ENCODE data around the gene KCNG1. TPM values are rescaled to one million over a fixed set of nuclear protein-coding genes. Genes with fewer than 3 reads are reported as not detected.

Gene KCNG1
- total RNA-seq, 4 donors from 2014 or later = 0.39 to 7.0 (median 0.91) TPM

GRCh38 chr20:51005214-51005613, 17.7 kb downstream of the KCNG1 start:
- no peak for DNase-seq (ENCODE audit: low spot score in 2 of 2)
- Histone ChIP-seq H3K27ac (no peak overlapping the region), H3K27me3 (no peaks in the 10 kb centered on the region), H3K36me3 (no peaks in the 10 kb centered on the region), H3K4me1 (peaks cover 0 to 7% (median 0%) of the 10 kb centered on the region in 4 donors), H3K4me3 (no peak overlapping the region), H3K9me3 (no peaks in the 10 kb centered on the region)
- TF ChIP-seq EP300 (IDR thresholded peaks at IDR 0.05) = no peak
- TF ChIP-seq CTCF (IDR thresholded peaks at IDR 0.05) = no peak
- TF ChIP-seq POLR2A (IDR thresholded peaks at IDR 0.05) = no peak
- 92 to 93% methylated on average over 7 of the region's 7 CpGs for WGBS, 2 donors

GRCh38 chr20:51004781-51005180, 18.1 kb downstream of the KCNG1 start:
- Histone ChIP-seq H3K9me3 (no peaks in the 10 kb centered on the region), H3K27me3 (no peaks in the 10 kb centered on the region), H3K27ac (no peak overlapping the region), H3K36me3 (no peaks in the 10 kb centered on the region), H3K4me1 (peaks cover 0 to 7% (median 0%) of the 10 kb centered on the region in 4 donors), H3K4me3 (no peak overlapping the region)
- TF ChIP-seq CTCF (IDR thresholded peaks at IDR 0.05) (no peak), POLR2A (IDR thresholded peaks at IDR 0.05) (no peak), EP300 (IDR thresholded peaks at IDR 0.05) (no peak)
- DNase-seq (ENCODE audit: low spot score in 2 of 2) = no peak
- 92 to 95% methylated on average over 9 of the region's 9 CpGs for WGBS, 2 donors

- no peaks in the 10 kb centered on the region for H3K9me3 ChIP-seq
- no peak for TF ChIP-seq EP300 (IDR thresholded peaks at IDR 0.05)
- no peak for TF ChIP-seq CTCF (IDR thresholded peaks at IDR 0.05)
- no peak for TF ChIP-seq POLR2A (IDR thresholded peaks at IDR 0.05)
- no peak overlapping the region for H3K4me3 ChIP-seq
- H3K36me3 ChIP-seq = no peaks in the 10 kb centered on the region
- 90 to 97% methylated on average over 21 to 39 of the region's 44 CpGs for WGBS, 2 donors
- H3K4me1 ChIP-seq = peaks cover 0 to 7% (median 0%) of the 10 kb centered on the region in 4 donors
- H3K27ac ChIP-seq = no peak overlapping the region
- H3K27me3 ChIP-seq = no peaks in the 10 kb centered on the region
- DNase-seq (ENCODE audit: low spot score in 2 of 2) = no peak
Measured at GRCh38 chr20:51004305-51004727, 18.6 kb downstream of the KCNG1 start.

GRCh38 chr20:51003753-51004152, 19.2 kb downstream of the KCNG1 start:
- 52 to 53% methylated on average over 21 of the region's 21 CpGs for WGBS, 2 donors
- DNase-seq (ENCODE audit: low spot score in 2 of 2) = no peak
- no peak for TF ChIP-seq EP300 (IDR thresholded peaks at IDR 0.05)
- TF ChIP-seq CTCF (IDR thresholded peaks at IDR 0.05) = no peak
- TF ChIP-seq POLR2A (IDR thresholded peaks at IDR 0.05) = no peak
- Histone ChIP-seq H3K27me3 (peaks cover 0 to 3% of the 10 kb centered on the region in 2 donors), H3K9me3 (no peaks in the 10 kb centered on the region), H3K36me3 (no peaks in the 10 kb centered on the region), H3K27ac (peak overlapping the region in 1 of 4 donors; percentile 35), H3K4me3 (no peak overlapping the region), H3K4me1 (peaks cover 0 to 7% (median 0%) of the 10 kb centered on the region in 4 donors)

- Histone ChIP-seq H3K27me3 (peaks cover 0 to 4% of the 10 kb centered on the region in 2 donors), H3K4me3 (no peak overlapping the region), H3K9me3 (no peaks in the 10 kb centered on the region), H3K4me1 (peaks cover 0 to 7% (median 0%) of the 10 kb centered on the region in 4 donors), H3K36me3 (no peaks in the 10 kb centered on the region), H3K27ac (peak overlapping the region in 1 of 4 donors; percentile 35)
- TF ChIP-seq EP300 (IDR thresholded peaks at IDR 0.05) (no peak), POLR2A (IDR thresholded peaks at IDR 0.05) (no peak), CTCF (IDR thresholded peaks at IDR 0.05) (no peak)
- DNase-seq (ENCODE audit: low spot score in 2 of 2) = no peak
- 83 to 86% methylated on average over 7 of the region's 7 CpGs for WGBS, 2 donors
Measured at GRCh38 chr20:51002633-51003032, 20.3 kb downstream of the KCNG1 start.

All from tibial nerve (tissue), 4 donors.